Measurements from ENCODE around the gene DNAJC1. TPM values are rescaled to one million over a fixed set of nuclear protein-coding genes. Genes with fewer than 3 reads are reported as not detected.

Gene DNAJC1
- polyA plus RNA-seq, 4 donors, result 28.5 to 32.6 (median 29.6) TPM

DNA sequence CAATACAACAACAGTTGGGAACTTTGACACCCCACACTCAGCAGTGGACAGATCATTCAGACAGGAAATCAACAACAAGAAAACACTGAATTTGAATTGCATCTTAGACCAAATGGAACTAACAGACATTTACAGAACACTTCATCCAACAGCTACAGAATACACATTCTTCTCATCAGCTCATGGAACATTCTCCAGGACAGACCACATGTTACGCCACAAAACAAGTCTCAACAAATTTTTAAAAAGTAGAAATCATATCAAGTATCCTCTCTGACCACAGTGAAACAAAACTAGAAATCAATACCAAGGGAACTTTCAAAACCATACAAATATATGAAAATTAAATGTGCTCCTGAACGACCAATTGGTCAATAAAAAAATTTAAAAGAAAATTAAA is 212.3 kb downstream of the DNAJC1 start:
- DNase-seq (ENCODE audit: low read depth in 4 of 4, low spot score in 3 of 4), result no peak

DNA sequence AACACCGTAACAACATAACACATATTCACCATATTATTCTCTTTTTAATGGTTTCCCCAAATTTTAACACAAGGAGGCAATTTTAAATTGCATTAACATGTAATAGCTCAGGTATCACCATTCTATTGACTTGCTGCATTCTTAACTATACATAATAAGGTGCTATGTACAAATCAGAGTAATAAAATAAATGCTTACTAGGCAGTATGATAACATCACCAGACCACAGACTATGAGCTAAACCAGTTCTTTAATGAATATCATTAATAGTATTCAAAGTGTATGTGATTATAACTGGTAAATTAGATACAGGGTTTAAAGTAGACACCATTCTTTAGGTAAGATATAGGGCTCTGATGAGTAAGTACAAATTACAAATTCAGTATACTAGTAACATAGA is 226.6 kb downstream of the DNAJC1 start:
- DNase-seq (ENCODE audit: low read depth in 4 of 4, low spot score in 3 of 4), result no peak

DNA sequence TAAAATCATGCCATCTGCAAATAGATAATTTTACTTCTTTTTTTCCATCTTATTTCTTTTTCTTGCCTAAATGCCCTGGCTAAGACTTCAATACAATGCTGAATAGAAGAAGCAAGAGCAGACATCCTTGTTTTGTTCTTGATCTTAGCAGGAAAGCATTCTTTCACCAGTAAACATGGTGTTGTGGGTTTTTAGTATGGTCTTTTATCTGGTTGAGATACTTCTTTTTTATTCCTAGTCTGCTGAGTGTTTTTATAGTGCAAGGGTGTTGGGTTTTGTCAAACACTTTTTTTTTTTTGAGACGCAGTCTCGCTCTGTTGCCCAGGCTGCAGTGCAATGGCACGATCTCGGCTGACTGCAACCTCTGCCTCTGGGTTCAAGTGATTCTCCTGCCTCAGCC is 232.3 kb downstream of the DNAJC1 start:
- DNase-seq (ENCODE audit: low read depth in 4 of 4, low spot score in 3 of 4), result no peak

DNA sequence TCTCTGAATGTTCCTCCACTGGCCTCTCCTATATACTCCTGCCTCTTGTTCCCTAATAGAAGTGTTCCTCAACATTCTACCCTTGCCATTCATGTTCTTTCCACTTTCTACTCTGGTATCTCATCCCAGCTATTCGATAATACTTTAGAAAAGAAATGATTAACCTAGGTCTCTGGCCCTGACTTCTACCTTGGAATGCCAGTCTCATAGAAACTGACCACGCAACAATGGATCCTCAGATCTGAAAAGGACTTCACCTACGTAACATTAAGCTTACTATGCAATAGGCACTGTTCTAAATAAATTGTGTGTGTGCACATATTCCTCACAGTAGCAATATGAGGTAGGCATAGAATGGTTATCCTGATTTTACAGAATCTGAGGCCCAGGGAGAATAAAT is 234.5 kb downstream of the DNAJC1 start:
- no peak for DNase-seq (ENCODE audit: low read depth in 4 of 4, low spot score in 3 of 4)

DNA sequence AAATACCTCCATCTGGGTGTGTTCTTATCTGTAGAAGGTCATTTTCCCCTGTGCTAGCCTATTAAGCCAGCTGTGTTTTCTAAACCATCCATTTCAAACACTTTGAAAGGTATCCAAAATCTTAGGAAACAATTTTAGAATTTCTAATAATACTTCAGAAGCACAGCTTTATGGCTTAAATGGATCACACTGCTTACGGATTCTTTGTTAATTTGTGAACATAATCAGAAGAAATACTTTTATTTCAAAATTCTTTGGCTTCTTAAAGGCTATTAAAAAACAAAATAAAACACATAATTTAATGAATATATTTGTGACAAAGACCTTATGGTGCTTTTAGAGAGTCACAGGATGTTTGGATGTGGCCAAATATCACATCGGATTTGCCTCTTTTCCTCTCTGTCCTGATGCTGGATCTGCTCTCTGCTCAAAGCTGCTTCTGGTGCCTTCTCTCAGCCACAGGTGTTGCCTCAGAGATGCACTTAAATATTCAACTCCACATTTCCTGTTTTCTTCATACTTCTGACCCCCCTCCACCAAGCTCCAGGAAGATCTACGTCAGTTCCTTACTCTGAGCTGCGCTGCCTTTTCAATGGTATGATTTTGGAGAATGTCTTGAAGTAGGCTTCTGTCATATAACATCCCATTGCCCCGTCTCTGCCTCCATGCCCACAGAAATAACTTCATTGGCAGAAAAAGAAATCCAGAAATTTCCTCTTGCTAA is 238.9 kb downstream of the DNAJC1 start:
- no peak for DNase-seq (ENCODE audit: low read depth in 4 of 4, low spot score in 3 of 4)

DNA sequence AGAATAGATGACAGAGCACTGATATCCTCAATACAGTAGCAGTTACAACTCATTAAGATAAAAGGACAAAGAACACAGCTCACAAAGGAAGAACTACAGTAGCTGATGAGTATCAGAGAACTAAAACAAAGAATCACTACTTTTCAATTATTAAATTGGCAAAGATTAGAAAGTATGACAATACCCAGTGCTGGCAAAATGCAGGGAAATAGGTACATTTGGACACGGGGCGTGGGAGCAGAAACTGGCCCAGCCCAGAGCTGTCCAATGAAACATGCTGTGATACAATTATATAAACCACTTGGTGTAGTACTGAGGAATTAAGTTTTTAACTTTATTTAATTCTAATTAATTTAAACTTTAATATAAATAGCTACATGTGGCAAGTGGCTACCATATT is 243.2 kb downstream of the DNAJC1 start:
- no peak for DNase-seq (ENCODE audit: low read depth in 4 of 4, low spot score in 3 of 4)

DNA sequence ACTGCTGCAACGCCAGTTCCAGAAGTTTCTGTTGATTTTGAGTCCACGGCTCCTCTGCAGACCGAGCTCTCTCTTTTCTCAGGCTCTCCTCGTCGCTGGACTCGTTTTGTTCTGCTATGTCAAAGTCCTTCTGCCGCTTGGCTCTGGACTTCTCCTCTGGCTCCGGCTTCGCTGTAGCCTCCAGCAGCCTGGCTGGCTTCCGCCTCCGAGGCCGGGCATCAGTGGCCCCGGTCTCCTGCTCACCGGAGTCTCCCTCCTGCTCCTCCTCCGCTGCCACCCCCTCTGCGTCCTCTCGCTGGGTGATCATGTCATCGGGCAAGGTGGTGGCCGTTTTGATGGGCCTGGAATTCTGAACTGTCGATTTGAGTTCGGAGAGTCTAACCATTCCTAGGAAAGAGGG is 244.3 kb downstream of the DNAJC1 start:
- DNase-seq (ENCODE audit: low read depth in 4 of 4, low spot score in 3 of 4), result no peak

DNA sequence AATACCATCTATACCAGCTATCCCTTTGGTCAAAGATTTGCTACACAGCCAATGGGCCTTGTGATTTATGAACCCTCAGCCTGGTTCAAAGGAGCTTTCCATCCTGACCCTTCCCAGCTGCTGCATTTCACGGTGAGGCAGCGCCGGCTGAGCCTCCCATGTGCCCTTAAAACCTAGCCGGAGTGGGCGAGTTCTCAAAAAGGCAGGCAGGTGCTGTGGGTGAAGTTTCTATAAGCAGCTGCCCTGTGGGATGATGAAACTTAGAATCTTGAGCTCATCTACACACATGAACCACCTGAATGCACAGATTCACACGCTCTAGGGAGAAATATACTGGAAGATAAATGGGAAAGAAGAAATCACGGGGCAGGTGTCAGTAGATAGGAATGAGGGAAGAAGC is 244.8 kb downstream of the DNAJC1 start:
- DNase-seq (ENCODE audit: low read depth in 4 of 4, low spot score in 3 of 4), result no peak

DNA sequence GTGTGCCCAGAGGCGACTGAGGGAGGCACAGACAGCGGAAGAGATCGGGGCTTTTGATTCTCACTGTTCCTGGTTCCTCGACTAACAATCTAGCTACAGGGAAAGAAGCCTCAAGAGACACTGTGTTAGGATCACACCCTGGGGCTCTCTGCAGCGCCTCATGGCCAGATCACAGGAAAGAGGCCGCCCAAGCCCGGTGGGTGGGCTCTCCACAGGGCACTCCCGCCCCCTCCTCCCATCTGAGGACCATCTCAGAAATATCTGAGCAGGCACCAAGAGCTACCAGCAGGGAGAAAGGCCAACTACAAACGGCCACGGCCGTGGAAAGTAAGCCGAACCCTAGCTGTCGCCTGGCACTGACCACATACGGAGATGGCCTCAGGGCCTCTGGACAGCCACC is 245.3 kb downstream of the DNAJC1 start:
- DNase-seq (ENCODE audit: low read depth in 4 of 4, low spot score in 3 of 4), result no peak

DNA sequence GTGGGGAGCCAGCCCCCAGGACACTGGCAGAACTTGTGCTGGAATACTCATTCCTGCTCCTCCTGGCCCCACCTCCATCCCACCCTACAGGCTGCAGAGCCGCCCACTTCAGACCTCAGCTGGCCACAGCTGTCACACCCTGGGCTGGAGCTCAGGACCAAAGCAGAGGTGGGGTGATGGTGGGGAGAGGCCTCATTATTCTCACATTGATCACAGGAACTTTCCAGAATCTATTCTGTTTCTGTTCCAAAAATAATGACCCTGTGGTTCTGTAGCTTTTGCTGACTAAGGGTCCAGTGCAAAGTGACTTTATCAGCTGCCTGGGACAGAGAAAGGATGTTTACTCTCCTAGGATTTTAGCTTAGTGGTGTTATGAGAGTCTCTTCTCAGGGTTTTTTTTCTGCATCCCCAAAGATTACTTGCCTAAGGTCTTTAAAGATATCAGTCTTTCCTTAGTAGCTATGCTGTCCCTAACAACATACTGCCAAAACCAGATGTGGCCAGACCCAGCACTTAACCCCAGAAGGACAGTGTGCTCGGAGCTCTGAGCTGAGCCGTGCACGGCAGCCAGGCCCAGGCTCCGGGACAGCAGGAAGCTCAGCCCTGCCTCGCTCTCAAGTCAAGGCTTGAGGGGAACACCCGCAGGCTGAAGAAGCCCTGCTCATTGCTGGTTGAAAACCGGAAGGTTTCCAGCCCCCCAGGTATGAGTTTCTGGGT is 246.2 kb downstream of the DNAJC1 start:
- DNase-seq (ENCODE audit: low read depth in 4 of 4, low spot score in 3 of 4), result no peak

DNA sequence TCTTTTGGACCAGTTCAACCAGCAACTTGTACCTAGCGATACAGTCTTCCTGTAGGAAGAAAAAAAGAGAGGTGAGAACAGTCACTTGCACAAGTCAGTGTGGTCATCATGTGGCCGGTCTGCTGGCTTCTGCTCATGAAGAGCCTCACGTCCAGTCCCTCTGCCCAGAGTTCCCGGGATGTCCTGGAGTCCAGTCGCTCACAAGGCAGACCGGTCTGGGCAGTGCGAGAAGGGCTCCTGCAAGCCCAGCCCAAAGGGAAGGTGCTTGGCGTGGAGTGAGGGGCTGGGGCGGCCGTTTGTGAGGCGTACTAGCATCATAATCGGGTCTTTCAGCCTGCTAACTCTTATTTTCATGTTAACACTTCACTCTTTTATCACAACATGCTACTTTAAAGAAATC is 246.8 kb downstream of the DNAJC1 start:
- DNase-seq (ENCODE audit: low read depth in 4 of 4, low spot score in 3 of 4), result no peak

DNA sequence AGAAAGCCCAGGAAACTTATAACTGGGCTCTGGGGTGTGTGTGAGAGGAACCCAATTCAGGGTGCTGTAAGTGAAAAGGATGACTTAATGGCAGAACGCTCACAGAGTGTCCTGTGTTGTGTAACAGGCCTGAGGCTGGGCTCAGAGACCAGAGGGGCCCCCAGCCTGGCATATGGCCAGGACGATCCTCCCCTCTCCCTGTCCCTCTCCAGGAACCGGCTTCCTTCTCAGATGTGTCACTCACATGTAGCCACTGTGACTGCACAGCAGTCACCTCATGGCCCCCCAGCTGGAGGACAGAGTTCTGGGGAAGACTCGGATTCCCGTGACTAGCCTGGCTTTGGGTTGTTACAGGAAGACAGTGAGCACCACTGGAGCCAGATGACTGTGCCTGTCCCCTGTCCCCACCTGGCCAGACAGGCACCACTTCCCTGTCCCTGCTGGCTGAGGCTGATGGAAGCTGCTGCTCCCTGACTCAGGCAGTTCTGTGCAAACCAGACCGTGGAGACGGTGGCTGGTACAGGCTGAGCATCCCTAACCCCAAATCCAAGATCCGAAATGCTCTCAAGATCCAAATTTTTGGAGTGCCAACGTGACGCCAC is 249.0 kb downstream of the DNAJC1 start:
- no peak for DNase-seq (ENCODE audit: low read depth in 4 of 4, low spot score in 3 of 4)

DNA sequence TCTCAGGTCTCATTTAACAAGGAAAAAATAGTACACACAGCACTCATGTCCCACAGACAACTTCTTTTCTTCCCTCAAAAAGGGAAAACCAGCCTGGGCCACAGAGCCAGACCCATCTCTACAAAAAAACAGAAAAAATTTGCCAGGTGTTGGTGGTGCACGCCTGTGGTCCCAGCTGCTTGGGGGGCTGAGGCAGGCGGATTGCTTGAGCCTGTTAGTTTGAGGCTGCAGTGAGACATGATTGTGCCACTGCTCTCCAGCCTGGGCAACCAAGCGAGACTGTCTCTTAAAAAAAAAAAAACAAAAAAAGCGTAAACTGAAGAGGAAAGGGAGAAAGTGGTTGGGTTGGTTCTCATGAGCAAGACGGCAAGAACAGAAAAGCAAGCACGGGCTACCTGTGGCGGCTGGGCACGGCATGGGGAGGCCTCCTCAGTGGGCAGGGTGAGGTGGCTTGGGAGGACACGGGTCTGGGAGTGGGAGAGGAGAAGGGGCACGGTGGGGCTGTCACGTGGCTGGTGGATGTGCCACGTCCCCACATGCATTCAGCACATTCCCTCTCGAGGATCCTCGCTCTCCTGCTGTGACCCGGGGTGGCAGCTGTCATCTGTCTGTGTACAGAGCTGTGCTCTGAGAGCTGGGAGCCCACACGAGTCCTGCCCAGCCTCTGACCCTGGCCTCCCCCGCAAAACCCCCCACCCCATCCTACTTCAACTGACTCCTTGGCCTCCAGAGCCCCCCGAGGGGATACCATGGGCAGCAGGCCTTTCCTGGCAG is 249.8 kb downstream of the DNAJC1 start:
- no peak for DNase-seq (ENCODE audit: low read depth in 4 of 4, low spot score in 3 of 4)

DNA sequence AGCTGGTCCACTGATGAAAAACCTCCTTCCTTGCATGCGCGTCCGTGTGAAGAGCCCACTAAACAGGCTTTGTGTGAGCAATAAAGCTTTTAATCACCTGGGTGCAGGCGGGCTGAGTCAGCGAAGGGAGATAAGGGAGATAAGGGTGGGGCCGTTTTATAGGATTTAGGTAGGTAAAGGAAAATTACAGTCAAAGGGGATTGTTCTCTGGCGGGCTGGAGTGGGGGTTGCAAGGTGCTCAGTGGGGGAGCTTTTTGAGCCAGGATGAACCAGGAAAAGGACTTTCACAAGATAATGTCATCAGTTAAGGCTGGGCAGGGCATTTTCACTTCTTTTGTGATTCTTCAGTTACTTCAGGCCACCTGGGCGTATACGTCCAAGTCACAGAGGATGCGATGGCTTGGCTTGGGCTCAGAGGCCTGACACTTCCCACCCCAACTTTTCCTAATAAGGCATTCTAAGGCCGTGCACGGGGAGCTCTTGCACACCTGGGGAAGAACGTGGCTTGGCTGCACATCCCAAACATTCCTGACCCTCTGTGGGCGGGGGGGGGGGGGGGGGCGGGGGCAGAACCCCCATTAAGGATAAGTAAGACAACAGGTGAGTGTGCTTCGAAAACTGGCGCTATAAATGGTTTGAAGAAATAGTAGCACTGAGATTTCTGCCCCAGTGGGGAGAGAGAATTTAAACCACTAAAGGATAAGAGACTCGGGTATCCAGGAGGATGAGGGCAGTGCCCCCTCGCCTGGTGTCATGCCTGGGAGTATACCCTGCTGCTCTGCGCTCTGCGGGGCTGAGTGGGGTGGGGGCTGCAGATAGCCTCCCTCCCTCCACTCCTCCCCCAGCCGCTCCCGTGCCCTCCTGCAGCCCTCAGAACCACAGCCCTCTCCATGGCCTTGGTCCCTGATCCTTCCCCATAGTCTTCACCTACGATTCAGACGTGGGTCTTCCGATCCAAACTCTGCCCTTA is 251.9 kb downstream of the DNAJC1 start:
- DNase-seq (ENCODE audit: low read depth in 4 of 4, low spot score in 3 of 4), result no peak

DNA sequence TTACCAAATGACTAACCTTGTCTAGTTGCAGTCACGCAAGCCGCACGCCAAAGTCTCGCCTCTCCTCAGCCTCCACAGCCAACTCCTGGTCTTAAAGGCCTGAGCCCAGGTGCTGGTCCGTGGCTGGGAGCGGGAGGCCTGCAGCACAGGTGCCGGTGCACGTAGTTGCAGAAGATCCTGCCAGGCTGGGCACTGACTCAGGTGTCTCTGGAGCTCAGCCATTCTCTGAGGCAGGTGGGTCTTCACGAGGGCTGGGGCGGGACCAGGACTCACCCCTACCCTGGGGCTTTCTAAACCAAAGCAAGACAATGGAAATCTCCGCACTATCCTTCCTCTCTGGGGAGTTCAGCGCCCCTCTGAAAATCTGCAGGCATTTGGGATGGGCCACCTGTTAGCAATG is 253.1 kb downstream of the DNAJC1 start:
- DNase-seq (ENCODE audit: low read depth in 4 of 4, low spot score in 3 of 4), result no peak

DNA sequence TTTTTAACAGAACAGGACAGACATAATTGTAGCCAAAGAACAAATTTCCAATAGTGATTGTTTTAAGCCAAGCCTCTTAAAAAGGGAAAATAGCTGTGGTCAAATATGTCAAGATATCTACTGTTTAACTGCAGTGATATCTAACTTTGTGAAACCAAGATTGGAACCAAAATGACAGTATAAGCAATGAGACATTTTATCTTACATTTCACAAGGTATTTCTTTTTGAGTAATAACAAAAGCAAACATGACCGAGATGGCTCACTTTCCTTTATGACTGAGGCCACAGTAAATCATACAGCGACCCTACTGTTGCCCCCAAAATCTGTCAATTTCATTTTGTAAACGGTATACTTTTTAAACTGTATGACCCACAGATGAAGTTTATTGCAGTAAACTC is 253.7 kb downstream of the DNAJC1 start:
- DNase-seq (ENCODE audit: low read depth in 4 of 4, low spot score in 3 of 4), result no peak

DNA sequence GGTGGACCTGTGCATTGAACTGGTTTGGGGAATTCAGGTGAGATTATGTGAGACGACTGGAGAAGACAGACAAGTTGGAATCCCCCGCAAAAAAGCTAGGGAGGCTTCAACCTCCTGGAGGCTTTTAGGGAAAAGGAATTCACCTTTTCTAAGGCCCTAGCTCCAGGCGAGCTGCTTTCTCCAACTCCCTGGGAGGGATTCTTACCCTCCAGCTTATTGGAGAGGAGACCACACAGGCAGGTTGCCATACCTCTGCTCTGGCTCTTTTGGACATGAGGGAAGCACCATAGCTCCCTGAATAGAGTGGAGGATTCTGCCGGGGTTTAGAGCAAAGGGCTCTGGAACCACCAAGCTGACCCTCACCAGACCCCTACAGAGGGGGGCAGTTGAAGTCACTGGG is 255.7 kb downstream of the DNAJC1 start:
- DNase-seq (ENCODE audit: low read depth in 4 of 4, low spot score in 3 of 4), result no peak

DNA sequence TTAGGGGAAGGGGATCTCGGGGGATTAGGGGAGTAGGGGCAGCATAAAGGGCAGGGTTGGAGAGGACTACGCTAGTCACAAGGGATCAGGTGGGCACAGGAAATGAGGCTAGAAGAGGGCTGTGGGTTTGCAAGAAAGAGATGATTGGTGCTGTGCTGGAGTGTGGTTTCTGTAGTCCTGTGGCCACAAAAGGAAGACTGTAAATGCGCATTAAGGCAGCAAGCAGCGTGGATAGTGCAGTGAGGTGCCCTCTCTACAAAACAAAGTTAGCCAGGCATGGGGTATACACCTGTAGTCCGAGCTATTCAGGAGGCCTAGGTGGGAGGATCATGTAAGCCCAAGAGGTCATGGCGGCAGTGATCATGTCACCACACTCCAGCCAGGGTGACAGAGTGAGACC is 257.4 kb downstream of the DNAJC1 start:
- no peak for DNase-seq (ENCODE audit: low read depth in 4 of 4, low spot score in 3 of 4)

DNA sequence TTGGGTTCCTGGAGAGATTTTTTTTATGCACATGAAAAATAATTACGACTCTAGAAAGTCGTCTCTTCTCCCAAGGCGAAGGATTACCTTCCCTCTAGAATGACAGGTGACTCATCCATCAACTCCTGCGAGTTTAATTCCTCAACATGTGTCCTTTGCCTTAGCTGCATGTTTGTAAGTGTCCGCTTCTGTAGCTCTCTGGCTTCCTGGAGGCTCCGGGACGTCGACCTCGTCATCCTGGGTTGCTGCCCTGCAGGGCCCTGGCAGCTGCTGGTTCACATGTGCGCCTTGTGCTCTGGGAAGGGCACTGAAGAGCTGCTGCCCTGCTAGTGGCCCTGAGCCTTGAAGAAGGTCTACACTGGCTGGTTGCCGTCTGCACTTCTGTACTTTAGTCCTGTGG is 259.3 kb downstream of the DNAJC1 start:
- no peak for DNase-seq (ENCODE audit: low read depth in 4 of 4, low spot score in 3 of 4)

DNA sequence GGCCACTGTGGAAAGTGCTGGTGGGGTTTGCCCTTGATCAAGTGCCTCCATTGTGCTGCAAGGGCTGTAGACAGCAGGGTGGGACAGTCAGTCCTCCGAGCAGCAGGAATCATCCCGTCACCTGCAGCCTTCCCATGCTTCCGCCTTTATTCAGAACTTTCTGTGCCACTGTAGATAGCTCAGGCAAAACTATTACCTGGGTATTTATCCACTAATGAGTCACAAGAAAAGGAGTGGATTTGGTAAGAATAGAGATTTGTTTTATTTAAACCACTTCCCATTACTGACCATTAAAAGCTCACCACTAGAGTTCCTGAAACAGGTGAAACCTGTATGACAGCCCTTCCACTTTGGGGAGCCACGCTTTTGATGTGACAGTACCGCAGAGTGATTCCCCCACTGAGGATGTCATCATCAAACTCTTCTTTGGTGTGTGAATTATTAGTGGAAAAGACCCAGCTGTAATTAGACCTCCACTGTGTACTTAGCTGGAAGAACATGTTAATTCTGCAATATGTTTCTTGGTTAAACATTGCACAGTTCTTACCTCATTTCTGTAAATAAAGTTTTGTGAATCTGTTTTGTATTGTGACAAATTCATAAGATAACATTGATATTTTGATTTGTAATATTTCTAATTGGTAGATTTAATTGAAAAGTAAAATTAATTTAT is 260.7 kb downstream of the DNAJC1 start:
- no peak for DNase-seq (ENCODE audit: low read depth in 4 of 4, low spot score in 3 of 4)
